GM12878 (cell line): ENCODE data around the gene NPPB. TPM values are rescaled to one million over a fixed set of nuclear protein-coding genes. Genes with fewer than 3 reads are reported as not detected.
A peak's percentile ranks its signal among the peaks of the same experiment; 100 is the strongest.

Experiments used
- ATAC-seq: fragments of 200-7000 bp; cut with Tn5 transposase; 3 replicates; pipeline ENCODE4 v1.9.1; 2020; ENCODE audit warnings: mild to moderate bottlenecking, moderate library complexity
- BruUV-seq: library from RNA; stranded (reverse); fragments of 400-500 nt; replicated peaks from 2 replicates; lab custom pipeline; 2021; lab: Mats Ljungman, UMichigan
- CTCF ChIA-PET: fragments of 300-600 bp; sonication (Branson Sonifier 250); formaldehyde crosslinking; extraction: SDS; loops from one replicate; lab custom pipeline; 2021; ENCODE audit warnings: inconsistent platforms; lab: Yijun Ruan, JAX
- POLR2A ChIA-PET: fragments of 350-600 bp; formaldehyde crosslinking; extraction: SDS; loops from one replicate; lab custom pipeline; 2021; ENCODE audit warnings: inconsistent platforms; lab: Charles Lee
- RAD21 ChIA-PET: fragments of 300-600 bp; sonication (Branson Sonifier 250); formaldehyde crosslinking; loops from one replicate; lab custom pipeline; 2023; ENCODE audit warnings: antibody characterized with exemption; ENCODE audit not compliant: unreplicated experiment; lab: Charles Lee
- SMC1A ChIA-PET: fragments of 300-600 bp; sonication (Branson Sonifier 250); formaldehyde crosslinking; loops from one replicate; lab custom pipeline; 2023; ENCODE audit not compliant: unreplicated experiment, uncharacterized antibody; lab: Charles Lee
- DNase-seq: peaks from one replicate; pipeline ENCODE4 v3.0.0-alpha.2; 2011; ENCODE audit warnings: low read depth, low spot score
- FAIRE-seq: peaks from 3 replicates; lab custom pipeline; 2011; peaks lifted over from hg19 to GRCh38; lab: Jason Lieb, UNC
- H2AFZ ChIP-seq: 2 replicates; pipeline ENCODE4 v1.6.0; 2011; ENCODE audit warnings: low read depth, low read length, control low read depth; ENCODE audit not compliant: control insufficient read depth
- H3K27ac ChIP-seq: 2 replicates; pipeline ENCODE4 v1.5.1; 2011; ENCODE audit warnings: control low read depth; ENCODE audit not compliant: control insufficient read depth, insufficient read depth
- H3K27me3 ChIP-seq, 2 experiments: replicated peaks in 1 of 2; 2 replicates each; pipeline versions ENCODE4 v1.6.0 to v1.6.1; 2011; ENCODE audit warnings: low read length in 1 of 2; ENCODE audit not compliant: control insufficient read depth in 2 of 2, insufficient read depth in 2 of 2
- H3K36me3 ChIP-seq, 2 experiments: 2 replicates each; pipeline ENCODE4 v1.5.1; 2011; ENCODE audit warnings: low read length in 1 of 2; ENCODE audit not compliant: control insufficient read depth in 2 of 2, insufficient read depth in 2 of 2
- H3K4me1 ChIP-seq: 2 replicates; pipeline ENCODE4 v1.6.1; 2011; ENCODE audit warnings: mild to moderate bottlenecking, low read length, moderate library complexity, mixed read lengths; ENCODE audit not compliant: control insufficient read depth, insufficient read depth
- H3K4me2 ChIP-seq: 2 replicates; pipeline ENCODE4 v1.6.0; 2011; ENCODE audit warnings: control low read depth; ENCODE audit not compliant: control insufficient read depth, insufficient read depth
- H3K4me3 ChIP-seq: fragments of 200-600 bp; sonication (generic); 2 replicates; pipeline ENCODE4 v1.5.1; 2016
- H3K79me2 ChIP-seq: 2 replicates; pipeline ENCODE4 v1.6.0; 2011; ENCODE audit warnings: low read length; ENCODE audit not compliant: control insufficient read depth, insufficient read depth
- H3K9ac ChIP-seq: 2 replicates; pipeline ENCODE4 v1.8.0; 2011; ENCODE audit warnings: low read length, control low read depth, mixed read lengths; ENCODE audit not compliant: control insufficient read depth, insufficient read depth
- H3K9me3 ChIP-seq: replicated peaks from 3 replicates; pipeline ENCODE4 v1.5.1; 2011; ENCODE audit warnings: mild to moderate bottlenecking, low read length; ENCODE audit not compliant: control insufficient read depth, insufficient read depth
- H4K20me1 ChIP-seq: 2 replicates; pipeline ENCODE4 v1.6.0; 2011; ENCODE audit not compliant: control insufficient read depth, insufficient read depth
- BCL11A ChIP-seq: IDR thresholded peaks from 2 replicates; pipeline ENCODE4 v1.6.1; 2011; ENCODE audit warnings: low read depth, low read length
- BCLAF1 ChIP-seq: fragments of 450-650 bp; IDR thresholded peaks from 2 replicates; pipeline ENCODE4 v1.6.1; 2017; ENCODE audit warnings: antibody characterized with exemption, mild to moderate bottlenecking, moderate library complexity
- BMI1 ChIP-seq: fragments of 450-650 bp; IDR thresholded peaks from 2 replicates; pipeline ENCODE4 v1.6.1; 2016; ENCODE audit warnings: mild to moderate bottlenecking, moderate library complexity, borderline replicate concordance
- IKZF2 ChIP-seq, 2 experiments: fragments of 450-650 bp; IDR thresholded peaks; 2 replicates each; pipeline ENCODE4 v1.6.1; 2017; ENCODE audit warnings: mild to moderate bottlenecking in 2 of 2, moderate library complexity in 2 of 2
- MTA3 ChIP-seq: IDR thresholded peaks from 2 replicates; pipeline ENCODE4 v1.6.1; 2012; ENCODE audit warnings: low read length, inconsistent platforms, borderline replicate concordance
- MYC ChIP-seq: IDR thresholded peaks from 2 replicates; pipeline ENCODE4 v1.6.1; 2011; ENCODE audit warnings: mild to moderate bottlenecking, low read length, moderate library complexity, inconsistent platforms; ENCODE audit not compliant: insufficient read depth, insufficient replicate concordance, insufficient read length, severe bottlenecking
- PBX3 ChIP-seq: IDR thresholded peaks from 2 replicates; pipeline ENCODE4 v1.6.1; 2011; ENCODE audit warnings: mild to moderate bottlenecking, low read depth, low read length, moderate library complexity; ENCODE audit not compliant: insufficient replicate concordance
- WGBS: methylation state at CpG from one replicate; pipeline ENCODE4 v1.1.6; 2016; ENCODE audit warnings: low lambda C conversion rate; ENCODE audit not compliant: insufficient replicate concordance, insufficient coverage; ENCODE audit errors: missing lambda C conversion rate; 5-methylcytosine and 5-hydroxymethylcytosine counted together
- in situ Hi-C: fragments of 300-500 bp; cut with MboI; formaldehyde crosslinking; loops from 9 replicates; pipeline ENCODE4 v1.14.3; 2018; ENCODE audit warnings: mixed read lengths
- intact Hi-C: fragments of 100-400 bp; cut with micrococcal nuclease; formaldehyde crosslinking; loops from one replicate; pipeline ENCODE4 v1.14.2; 2022; ENCODE audit not compliant: unreplicated experiment
- polyA plus RNA-seq, 11 experiments: library from polyadenylated mRNA; depleted of rRNA in 4 of 11; unstranded in 6 of 11; stranded (reverse) in 5 of 11; fragments of >200 nt; fragmentation: Nextera tagmentation in 4 of 11; fragmentation: Illumina TruSeq in 1 of 11; extraction: Ambion mirVana in 4 of 11; extraction: Trizol in 1 of 11; gene quantifications; 1 replicate in 1 of 11; 2 replicates in 10 of 11; pipeline versions ENCODE4 v1.2.1 to v1.2.3, GENCODE V29; 2011 to 2016; ENCODE audit warnings: inconsistent platforms in 2 of 11, missing spikeins in 2 of 11, low read depth in 1 of 11
- total RNA-seq, 4 experiments: library from RNA; depleted of rRNA in 3 of 4; stranded (reverse); fragments of >200 nt in 3 of 4; fragmentation: Illumina TruSeq in 1 of 4; extraction: Trizol in 1 of 4; gene quantifications; 2 replicates each; pipeline versions ENCODE4 v1.2.1 to v1.2.3, GENCODE V29; 2013 to 2021

Gene NPPB
- total and polyA plus RNA-seq, 10 of the 15 experiments (the other 5 are each of a cell fraction or from before 2014, with no cell fraction given): not detected

GRCh38 chr1:11833900-11834299, 24.8 kb downstream of the NPPB start (continued):
- peak; percentile 68 for TF ChIP-seq PBX3
- TF ChIP-seq MTA3: no peak
- TF ChIP-seq IKZF2 (IDR thresholded peaks at IDR 0.05): no peak

DNA sequence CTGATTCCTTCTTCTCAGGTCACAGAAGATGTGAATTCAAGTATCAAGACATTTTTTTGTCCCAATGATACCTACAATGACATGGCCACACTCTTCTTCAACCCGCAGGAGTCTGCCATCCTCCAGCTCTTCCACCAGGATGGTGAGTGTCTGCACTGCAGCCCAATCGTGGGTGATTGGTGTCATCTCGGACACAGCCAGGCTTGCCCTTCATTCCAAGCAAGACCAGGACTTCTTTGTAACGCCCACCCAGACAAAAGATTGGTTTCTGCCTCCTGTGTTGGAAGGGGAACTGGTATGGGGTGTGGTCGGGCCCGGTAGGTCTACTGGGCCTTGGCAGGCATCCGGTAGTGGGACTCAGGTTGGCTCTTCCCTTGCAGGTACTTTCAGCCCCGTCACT, 25.2 kb downstream of the NPPB start:
- no peak for FAIRE-seq

More for the DNA sequence above, 25.2 kb downstream of the NPPB start:
- 83% methylated on average over 8 of the region's 8 CpGs for WGBS
- DNase-seq: no peak
- H2AFZ ChIP-seq: no peak overlapping the region
- ChIA-PET CTCF (interaction anchor here (0.5 kb wide), 1 partner anchor 134 kb away, joined by 3 read pairs; no protein-coding TSS in a partner anchor), RAD21 (no interaction called here)
- in situ Hi-C loops: no loop called here
- no peaks in the 10 kb centered on the region for H3K27me3 ChIP-seq
- peaks cover 34 to 42% of the 10 kb centered on the region in 2 experiments for H3K36me3 ChIP-seq
- BruUV-seq: no TSS peak
- H3K79me2 ChIP-seq: no peaks in the 10 kb centered on the region
- TF ChIP-seq BCLAF1 (no peak), BMI1 (no peak), BCL11A (no peak), MYC (no peak)
- TF ChIP-seq, all 136 proteins: peak for 0
- ChIA-PET POLR2A (no interaction called here), SMC1A (no interaction called here)
- Histone ChIP-seq H3K27ac (no peak overlapping the region), H3K9me3 (no peaks in the 10 kb centered on the region), H3K4me1 (no peaks in the 10 kb centered on the region), H3K9ac (no peak overlapping the region), H3K4me3 (no peak overlapping the region), H4K20me1 (no peaks in the 10 kb centered on the region), H3K4me2 (no peak overlapping the region)
- no peak for ATAC-seq
- intact Hi-C loops: no loop called here
